ENCODE measurements around the gene DPF1. TPM values are rescaled to one million over a fixed set of nuclear protein-coding genes. Genes with fewer than 3 reads are reported as not detected.

The DPF1 gene
- total RNA-seq, 1 experiment from 2014 or later, result 7.5 TPM

- peak; percentile 51 for ATAC-seq
- BruUV-seq (replicated peaks), result no TSS peak
- DNase-seq (ENCODE audit: low read depth, low spot score), result no peak
- POLR2A ChIA-PET, result no interaction called here
- Histone ChIP-seq H3K27me3 (ENCODE audit: control insufficient read depth, insufficient read depth, low read length) (no peaks in the 10 kb centered on the region), H3K4me3 (ENCODE audit: low read depth in 2 of 2, low read length in 2 of 2) (no peak overlapping the region), H3K9me3 (ENCODE audit: control insufficient read depth, insufficient read depth, low read depth, low read length) (no peaks in the 10 kb centered on the region), H3K27ac (ENCODE audit: low read length) (no peak overlapping the region), H3K4me1 (ENCODE audit: control insufficient read depth, insufficient read depth, low read length) (peaks cover 16% of the 10 kb centered on the region), H3K36me3 (ENCODE audit: control insufficient read depth, insufficient read depth, low read length) (no peaks in the 10 kb centered on the region)
- CTCF ChIA-PET, result no interaction called here
- intact Hi-C loops (cut with micrococcal nuclease; ENCODE audit: unreplicated experiment), result no loop called here
- in situ Hi-C loops (cut with HindIII; ENCODE audit: low pct_unique_long_range_greater_than_20kb, low sequenced_read_pairs), result no loop called here
- TF ChIP-seq TCF7L2 (IDR thresholded peaks at IDR 0.05; ENCODE audit: low read depth, low read length) (no peak), REST (IDR thresholded peaks at IDR 0.05; ENCODE audit: insufficient read depth in 1 of 2, low read depth in 2 of 2, low read length in 1 of 2) (no peak), POLR2AphosphoS5 (IDR thresholded peaks at IDR 0.05; ENCODE audit: low read depth, low read length) (no peak), SIN3A (IDR thresholded peaks at IDR 0.05; ENCODE audit: borderline replicate concordance, insufficient read depth, low read depth, low read length) (no peak), CTCF (IDR thresholded peaks at IDR 0.05) (no peak)
Measured at GRCh38 chr19:38213911-38214625, 10.0 kb downstream of the DPF1 start.

- no peaks in the 10 kb centered on the region for H3K27me3 ChIP-seq (ENCODE audit: control insufficient read depth, insufficient read depth, low read length)
- intact Hi-C loops (cut with micrococcal nuclease; ENCODE audit: unreplicated experiment), result no loop called here
- no peaks in the 10 kb centered on the region for H3K36me3 ChIP-seq (ENCODE audit: control insufficient read depth, insufficient read depth, low read length)
- in situ Hi-C loops (cut with HindIII; ENCODE audit: low pct_unique_long_range_greater_than_20kb, low sequenced_read_pairs), result no loop called here
- TF ChIP-seq POLR2AphosphoS5 (IDR thresholded peaks at IDR 0.05; ENCODE audit: low read depth, low read length) (no peak), TCF7L2 (IDR thresholded peaks at IDR 0.05; ENCODE audit: low read depth, low read length) (no peak), CTCF (IDR thresholded peaks at IDR 0.05) (no peak), SIN3A (IDR thresholded peaks at IDR 0.05; ENCODE audit: borderline replicate concordance, insufficient read depth, low read depth, low read length) (no peak), REST (IDR thresholded peaks at IDR 0.05; ENCODE audit: insufficient read depth in 1 of 2, low read depth in 2 of 2, low read length in 1 of 2) (no peak)
- CTCF ChIA-PET, result interaction anchor here (0.7 kb wide), 1 partner anchor 337 kb away, joined by 3 read pairs; no protein-coding TSS in a partner anchor
- DNase-seq (ENCODE audit: low read depth, low spot score) (no peak), ATAC-seq (no peak)
- POLR2A ChIA-PET, result no interaction called here
- H3K4me3 ChIP-seq (ENCODE audit: low read depth in 2 of 2, low read length in 2 of 2), result no peak overlapping the region
- no TSS peak for BruUV-seq (replicated peaks)
- no peaks in the 10 kb centered on the region for H3K9me3 ChIP-seq (ENCODE audit: control insufficient read depth, insufficient read depth, low read depth, low read length)
- peaks cover 16% of the 10 kb centered on the region for H3K4me1 ChIP-seq (ENCODE audit: control insufficient read depth, insufficient read depth, low read length)
- no peak overlapping the region for H3K27ac ChIP-seq (ENCODE audit: low read length)
Measured at GRCh38 chr19:38213469-38213868, 10.6 kb downstream of the DPF1 start.

Data from Panc1 (cell line).